ENCODE data around the gene TSPEAR.

DNA sequence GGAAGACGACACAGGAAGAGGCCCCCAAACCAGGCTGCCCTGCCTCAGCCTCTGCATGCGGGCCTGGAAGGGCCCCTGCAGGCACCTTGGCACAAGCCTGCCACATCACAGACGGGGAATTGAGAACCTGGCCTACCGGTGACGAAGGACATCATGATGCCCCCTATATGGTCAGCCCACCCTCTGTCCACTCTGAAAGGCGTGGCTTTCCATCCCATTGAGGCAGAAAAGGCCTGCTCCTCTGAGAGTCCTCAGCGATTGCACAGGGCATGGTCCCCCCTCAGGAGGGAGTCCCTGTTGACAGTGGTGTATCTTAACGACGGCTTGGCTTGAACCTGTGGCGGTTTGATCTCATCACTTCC, 182.8 kb downstream of the TSPEAR start:
- TF ChIP-seq, protein P1, sequence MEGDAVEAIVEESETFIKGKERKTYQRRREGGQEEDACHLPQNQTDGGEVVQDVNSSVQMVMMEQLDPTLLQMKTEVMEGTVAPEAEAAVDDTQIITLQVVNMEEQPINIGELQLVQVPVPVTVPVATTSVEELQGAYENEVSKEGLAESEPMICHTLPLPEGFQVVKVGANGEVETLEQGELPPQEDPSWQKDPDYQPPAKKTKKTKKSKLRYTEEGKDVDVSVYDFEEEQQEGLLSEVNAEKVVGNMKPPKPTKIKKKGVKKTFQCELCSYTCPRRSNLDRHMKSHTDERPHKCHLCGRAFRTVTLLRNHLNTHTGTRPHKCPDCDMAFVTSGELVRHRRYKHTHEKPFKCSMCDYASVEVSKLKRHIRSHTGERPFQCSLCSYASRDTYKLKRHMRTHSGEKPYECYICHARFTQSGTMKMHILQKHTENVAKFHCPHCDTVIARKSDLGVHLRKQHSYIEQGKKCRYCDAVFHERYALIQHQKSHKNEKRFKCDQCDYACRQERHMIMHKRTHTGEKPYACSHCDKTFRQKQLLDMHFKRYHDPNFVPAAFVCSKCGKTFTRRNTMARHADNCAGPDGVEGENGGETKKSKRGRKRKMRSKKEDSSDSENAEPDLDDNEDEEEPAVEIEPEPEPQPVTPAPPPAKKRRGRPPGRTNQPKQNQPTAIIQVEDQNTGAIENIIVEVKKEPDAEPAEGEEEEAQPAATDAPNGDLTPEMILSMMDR (conservative IDR thresholded peaks at IDR 0.05; ENCODE audit: low read length): no peak
- TF ChIP-seq EZH2phosphoT487 (IDR thresholded peaks at IDR 0.05; ENCODE audit: borderline replicate concordance, low read depth, low read length): no peak

All from OCI-LY7 (cell line).